Measurements from ENCODE around the gene GSG1L.

Gene GSG1L

GRCh38 chr16:27789595-27790241 lies 273.8 kb downstream of the GSG1L start:
- no peak for DNase-seq (ENCODE audit: low read depth)

GRCh38 chr16:27789150-27789549 lies 274.4 kb downstream of the GSG1L start:
- no peak for DNase-seq (ENCODE audit: low read depth)

- no peak for DNase-seq (ENCODE audit: low read depth)
Observed at GRCh38 chr16:27787665-27788064, 275.8 kb downstream of the GSG1L start.

GRCh38 chr16:27786923-27787625 lies 276.4 kb downstream of the GSG1L start:
- DNase-seq (ENCODE audit: low read depth), result no peak

- DNase-seq (ENCODE audit: low read depth), result no peak
Observed at GRCh38 chr16:27786221-27786922, 277.1 kb downstream of the GSG1L start.

GRCh38 chr16:27785307-27785678 lies 278.2 kb downstream of the GSG1L start:
- no peak for DNase-seq (ENCODE audit: low read depth)

GRCh38 chr16:27784351-27785306 lies 278.9 kb downstream of the GSG1L start:
- no peak for DNase-seq (ENCODE audit: low read depth)

GRCh38 chr16:27781981-27782880 lies 281.3 kb downstream of the GSG1L start:
- no peak for DNase-seq (ENCODE audit: low read depth)

GRCh38 chr16:27781195-27781524 lies 282.4 kb downstream of the GSG1L start:
- no peak for DNase-seq (ENCODE audit: low read depth)

- no peak for DNase-seq (ENCODE audit: low read depth)
Observed at GRCh38 chr16:27780468-27781194, 282.9 kb downstream of the GSG1L start.

GRCh38 chr16:27779641-27780164 lies 283.8 kb downstream of the GSG1L start:
- DNase-seq (ENCODE audit: low read depth), result no peak

GRCh38 chr16:27778926-27779570 lies 284.5 kb downstream of the GSG1L start:
- DNase-seq (ENCODE audit: low read depth), result no peak

GRCh38 chr16:27778171-27778925 lies 285.2 kb downstream of the GSG1L start:
- DNase-seq (ENCODE audit: low read depth), result no peak

GRCh38 chr16:27777527-27777926 lies 286.0 kb downstream of the GSG1L start:
- no peak for DNase-seq (ENCODE audit: low read depth)

- no peak for DNase-seq (ENCODE audit: low read depth)
Observed at GRCh38 chr16:27776556-27777225, 286.8 kb downstream of the GSG1L start.

- DNase-seq (ENCODE audit: low read depth), result no peak
Observed at GRCh38 chr16:27775254-27775653, 288.3 kb downstream of the GSG1L start.

GRCh38 chr16:27774779-27775178 lies 288.7 kb downstream of the GSG1L start:
- DNase-seq (ENCODE audit: low read depth), result no peak

- DNase-seq (ENCODE audit: low read depth), result no peak
Observed at GRCh38 chr16:27773344-27773743, 290.2 kb downstream of the GSG1L start.

All from activated T-cell treated with anti-CD3 and anti-CD28 coated beads for 1 hour (primary cell).